Endothelial cell of umbilical vein (primary cell): ENCODE measurements around the gene ZFYVE28.

ENCODE experiments used
- CTCF ChIP-seq, 2 donors: IDR thresholded peaks; 1 replicate in 1 of 2; 2 replicates in 1 of 2; pipeline ENCODE4 v1.5.1; 2011; ENCODE audit warnings: low read length in 2 of 2, mild to moderate bottlenecking in 2 of 2, moderate library complexity in 2 of 2, control low read depth in 1 of 2, inconsistent platforms in 1 of 2, low read depth in 1 of 2; ENCODE audit not compliant: insufficient read depth in 1 of 2; ENCODE audit errors: extremely low read depth in 1 of 2
- EZH2 ChIP-seq: IDR thresholded peaks from 2 replicates; pipeline ENCODE4 v1.6.1; 2012; ENCODE audit warnings: borderline replicate concordance, low read depth, mild to moderate bottlenecking, moderate library complexity, low read length, inconsistent platforms; ENCODE audit not compliant: severe bottlenecking
- FOS ChIP-seq: IDR thresholded peaks from 2 replicates; pipeline ENCODE4 v1.6.1; 2011; ENCODE audit warnings: mild to moderate bottlenecking, low read length, moderate library complexity, borderline replicate concordance; ENCODE audit not compliant: insufficient read depth
- GATA2 ChIP-seq: IDR thresholded peaks from 2 replicates; pipeline ENCODE4 v1.7.0; 2011; ENCODE audit warnings: low read depth, mild to moderate bottlenecking, moderate library complexity, mixed read lengths, low read length; ENCODE audit not compliant: insufficient read length, insufficient read depth
- JUN ChIP-seq: IDR thresholded peaks from 2 replicates; pipeline ENCODE4 v1.6.1; 2011; ENCODE audit warnings: borderline replicate concordance, low read depth; ENCODE audit not compliant: insufficient read length, insufficient read depth
- MAX ChIP-seq: IDR thresholded peaks from 2 replicates; pipeline ENCODE4 v1.6.1; 2011; ENCODE audit not compliant: insufficient read depth, insufficient read length
- MYC ChIP-seq: IDR thresholded peaks from one replicate; pipeline ENCODE4 v1.6.1; 2011; ENCODE audit warnings: mild to moderate bottlenecking, low read depth, low read length
- POLR2A ChIP-seq: IDR thresholded peaks from 2 replicates; pipeline ENCODE4 v1.6.1; 2012; ENCODE audit warnings: low read depth, mild to moderate bottlenecking, control low read depth, low read length
- POLR2AphosphoS5 ChIP-seq: IDR thresholded peaks from 2 replicates; pipeline ENCODE4 v1.6.1; 2012; ENCODE audit warnings: low read depth, mild to moderate bottlenecking, control low read depth, low read length, moderate library complexity; ENCODE audit not compliant: insufficient read depth

- no peak for TF ChIP-seq EZH2
- no peak for TF ChIP-seq CTCF (IDR thresholded peaks at IDR 0.05; ENCODE audit: extremely low read depth in 1 of 2, insufficient read depth in 1 of 2, low read depth in 1 of 2, low read length in 2 of 2)
- no peak for TF ChIP-seq POLR2A
- no peak for TF ChIP-seq MYC
- TF ChIP-seq FOS, result no peak
- TF ChIP-seq GATA2, result no peak
- TF ChIP-seq JUN, result no peak
- TF ChIP-seq MAX, result no peak
- no peak for TF ChIP-seq POLR2AphosphoS5
Measured at GRCh38 chr4:2289311-2289954, 129.0 kb downstream of the ZFYVE28 start.
